ENCODE data around the gene PDSS2. TPM values are rescaled to one million over a fixed set of nuclear protein-coding genes. Genes with fewer than 3 reads are reported as not detected.

Gene PDSS2
- total and polyA plus RNA-seq, 2 of the 4 experiments (the other 2 are of a cell fraction) = 8.6 to 9.2 TPM

DNA sequence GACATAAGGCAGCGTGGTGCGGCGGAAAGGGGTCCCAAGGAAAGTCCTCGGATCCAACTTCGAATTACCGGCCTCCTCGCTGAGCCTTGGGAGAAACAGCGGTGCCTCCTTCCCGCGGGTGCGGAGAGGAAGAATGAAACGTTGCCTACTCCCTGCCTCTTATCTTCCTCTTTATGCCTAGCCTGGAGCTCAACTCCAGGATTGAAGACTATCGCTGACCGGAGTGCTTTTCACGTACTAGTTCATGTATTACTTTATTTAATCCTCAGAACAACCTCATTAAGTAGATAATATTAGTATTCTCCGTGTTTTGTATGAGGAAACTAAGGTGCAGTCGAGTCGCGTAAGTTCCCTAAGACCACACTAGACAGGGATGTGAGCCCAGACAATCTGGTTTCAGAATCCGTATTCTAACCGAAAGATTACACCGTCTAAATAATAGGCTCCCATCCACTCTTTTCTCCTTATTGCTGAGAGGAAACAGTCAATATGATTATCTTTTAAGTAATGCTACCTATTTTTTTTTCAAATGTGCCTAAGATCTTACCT lies 793 bp upstream of the PDSS2 start:
- H2BK15ac ChIP-seq (ENCODE audit: low read depth, low read length) = 0 out of 3 replicates have a peak overlapping the region, but pooled peaks have one; percentile 41
- peak overlapping the region; percentile 16 for H2BK120ac ChIP-seq (ENCODE audit: low read depth, low read length)
- peaks cover 5% of the 10 kb centered on the region; the same call in 1 of the 2 replicates for H3K9me1 ChIP-seq (ENCODE audit: insufficient read depth, low read length)
- peak overlapping the region; percentile 90 to 94 for H4K8ac ChIP-seq (ENCODE audit: low read depth in 2 of 2, low read length in 2 of 2)
- ChIA-PET CTCF (interaction anchor here (0.6 to 3.3 kb wide), 8 partner anchors 28 to 324 kb away, joined by 3 to 23 read pairs (median 4); partner anchors contain the start of gene SOBP), POLR2A (ENCODE audit: unreplicated experiment) (interaction anchor here (1.2 kb wide), 1 partner anchor 51 kb away, joined by 3 read pairs; no protein-coding TSS in a partner anchor)
- peak overlapping the region; percentile 77 for H3K4me2 ChIP-seq (ENCODE audit: low read depth, low read length)
- peak overlapping the region; percentile 79; the same call in 1 of the 2 replicates for H3K23ac ChIP-seq (ENCODE audit: low read depth, low read length)
- TF ChIP-seq FOS (IDR thresholded peaks at IDR 0.05; ENCODE audit: low read depth, low read length) (no peak), RCOR1 (IDR thresholded peaks at IDR 0.05; ENCODE audit: insufficient replicate concordance, low read length) (no peak), POLR2A (IDR thresholded peaks at IDR 0.05; ENCODE audit: low read depth, low read length) (no peak), MAFK (IDR thresholded peaks at IDR 0.05; ENCODE audit: low read depth, low read length) (no peak), RFX5 (IDR thresholded peaks at IDR 0.05; ENCODE audit: low read depth, low read length) (no peak), MAZ (IDR thresholded peaks at IDR 0.05; ENCODE audit: borderline replicate concordance, low read depth, low read length) (no peak), CTCF (conservative IDR thresholded peaks at IDR 0.05; ENCODE audit: low read depth, low read length) (no peak), NFE2L2 (IDR thresholded peaks at IDR 0.05; ENCODE audit: low read depth, low read length) (no peak), CEBPB (IDR thresholded peaks at IDR 0.05; ENCODE audit: low read depth, low read length) (no peak)
- TF ChIP-seq, protein P1, sequence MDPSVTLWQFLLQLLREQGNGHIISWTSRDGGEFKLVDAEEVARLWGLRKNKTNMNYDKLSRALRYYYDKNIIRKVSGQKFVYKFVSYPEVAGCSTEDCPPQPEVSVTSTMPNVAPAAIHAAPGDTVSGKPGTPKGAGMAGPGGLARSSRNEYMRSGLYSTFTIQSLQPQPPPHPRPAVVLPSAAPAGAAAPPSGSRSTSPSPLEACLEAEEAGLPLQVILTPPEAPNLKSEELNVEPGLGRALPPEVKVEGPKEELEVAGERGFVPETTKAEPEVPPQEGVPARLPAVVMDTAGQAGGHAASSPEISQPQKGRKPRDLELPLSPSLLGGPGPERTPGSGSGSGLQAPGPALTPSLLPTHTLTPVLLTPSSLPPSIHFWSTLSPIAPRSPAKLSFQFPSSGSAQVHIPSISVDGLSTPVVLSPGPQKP (IDR thresholded peaks at IDR 0.05; ENCODE audit: borderline replicate concordance, low read depth, low read length) = no peak
- peak overlapping the region; percentile 47 for H2BK5ac ChIP-seq (ENCODE audit: low read depth, low read length, poor library complexity, severe bottlenecking)
- H2AK9ac ChIP-seq (replicated peaks; ENCODE audit: low read depth, low read length, poor library complexity) = peak overlapping the region; percentile 92
- in situ Hi-C loops (cut with MboI; ENCODE audit: low sequenced_read_pairs) (no loop called here), dilution Hi-C loops (cut with HindIII; ENCODE audit: low sequenced_read_pairs, unreplicated experiment) (no loop called here), intact Hi-C loops (cut with micrococcal nuclease) (no loop called here)
- peak overlapping the region; percentile 85 for H3K4me3 ChIP-seq (ENCODE audit: insufficient read depth, low read depth, low read length)
- H3K4me1 ChIP-seq (ENCODE audit: control insufficient read depth, insufficient read depth, low read length) = 0 out of 2 replicates have a peak, but pooled peaks cover 2% of the 10 kb centered on the region
- peak overlapping the region; percentile 17; the same call in 1 of the 2 replicates for H2AK5ac ChIP-seq (ENCODE audit: low read depth, low read length)
- H3K14ac ChIP-seq (replicated peaks; ENCODE audit: low read depth, low read length) = peak overlapping the region; percentile 56
- no peaks in the 10 kb centered on the region for H3K9me3 ChIP-seq (ENCODE audit: control insufficient read depth, insufficient read depth, low read length)
- peak overlapping the region; percentile 93 for H4K5ac ChIP-seq (ENCODE audit: low read depth, low read length)
- no peaks in the 10 kb centered on the region for H4K20me1 ChIP-seq (ENCODE audit: insufficient read depth, low read length)
- peak overlapping the region; percentile 97 for H2AFZ ChIP-seq (replicated peaks; ENCODE audit: low read length, poor library complexity)
- peak overlapping the region; percentile 65 for H3K4ac ChIP-seq (ENCODE audit: low read depth, low read length)
- H3K27me3 ChIP-seq (ENCODE audit: control insufficient read depth, insufficient read depth, low read length) = no peaks in the 10 kb centered on the region
- H3K9ac ChIP-seq (ENCODE audit: low read depth, low read length) = peak overlapping the region; percentile 56
- H3K56ac ChIP-seq (ENCODE audit: extremely low read depth, insufficient read depth, low read length) = no peak overlapping the region
- peak overlapping the region; percentile 61 for H3K27ac ChIP-seq (ENCODE audit: insufficient read depth, low read length)
- H3K36me3 ChIP-seq (ENCODE audit: control insufficient read depth, insufficient read depth, low read length) = no peaks in the 10 kb centered on the region
- H3K79me1 ChIP-seq (ENCODE audit: low read depth in 1 of 2, low read length in 2 of 2) = peaks cover 16 to 17% of the 10 kb centered on the region in 2 experiments
- H4K91ac ChIP-seq (ENCODE audit: insufficient read depth, low read depth, low read length) = peak overlapping the region; percentile 41
- no TSS peak for BruUV-seq (replicated peaks)
- ATAC-seq (ENCODE audit: low read depth) (no peak), DNase-seq (peak; percentile 4)
- H3K18ac ChIP-seq (ENCODE audit: low read depth, low read length) = peak overlapping the region; percentile 31; the same call in 1 of the 2 replicates
- WGBS, 2 experiments (ENCODE audit: extremely low coverage in 2 of 2, insufficient read length in 1 of 2) = 37% methylated on average over 3 of the region's 22 CpGs; no CpG with 5 or more reads in 1 of the 2 experiments
- no peak overlapping the region for H2BK20ac ChIP-seq (ENCODE audit: low read depth, low read length)

All from IMR-90 (cell line).